GM12892 (cell line): ENCODE measurements around the gene THAP2.

Experiments used
- POLR2A ChIP-seq: IDR thresholded peaks from 2 replicates; pipeline ENCODE4 v1.6.1; 2011; ENCODE audit warnings: low read depth, low read length, control low read depth
- POLR2AphosphoS5 ChIP-seq: IDR thresholded peaks from 2 replicates; pipeline ENCODE4 v1.6.1; 2011; ENCODE audit warnings: low read depth, low read length, control low read depth

DNA sequence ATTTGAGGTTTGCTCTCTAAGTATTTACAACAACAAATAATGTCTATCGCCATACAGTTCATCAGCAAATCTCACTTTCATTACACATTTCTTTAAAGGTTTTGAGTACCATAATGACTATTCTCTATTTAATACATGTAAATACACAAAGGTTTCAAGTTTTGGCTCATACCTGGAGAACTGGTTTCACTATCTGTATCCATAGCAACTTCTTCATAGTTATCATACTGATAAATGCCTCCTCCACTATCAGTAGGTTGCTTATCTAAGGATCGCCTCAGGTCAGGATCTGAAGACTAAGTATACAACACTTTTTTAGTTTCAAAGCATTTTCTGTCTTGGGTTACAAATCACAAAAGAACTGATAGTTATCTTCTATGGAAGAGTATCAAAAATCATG is 21.8 kb upstream of the THAP2 start:
- TF ChIP-seq POLR2A (no peak), POLR2AphosphoS5 (no peak)
